Keratinocyte (primary cell): Measurements from ENCODE around the gene ZNF397. TPM values are rescaled to one million over a fixed set of nuclear protein-coding genes. Genes with fewer than 3 reads are reported as not detected.

Experiments
- DNase-seq: peaks from one replicate; pipeline ENCODE4 v3.0.0-alpha.2; 2011; ENCODE audit warnings: low read depth, missing footprints, low spot score
- FAIRE-seq: peaks from 2 replicates; lab custom pipeline; 2011; peaks lifted over from hg19 to GRCh38; lab: Jason Lieb, UNC
- H2AFZ ChIP-seq: 2 replicates; pipeline ENCODE4 v1.6.0; 2012; ENCODE audit warnings: low read length, control low read depth, inconsistent platforms; ENCODE audit not compliant: control insufficient read depth
- H3K27ac ChIP-seq: 2 replicates; pipeline ENCODE4 v1.5.1; 2011; ENCODE audit warnings: low read length; ENCODE audit not compliant: control insufficient read depth, insufficient read depth
- H3K27me3 ChIP-seq: 3 replicates; pipeline ENCODE4 v1.6.0; 2011; ENCODE audit warnings: low read length; ENCODE audit not compliant: control insufficient read depth, insufficient read depth; ENCODE audit errors: extremely low read depth
- H3K36me3 ChIP-seq, 2 experiments: 2 replicates in 1 of 2; 3 replicates in 1 of 2; pipeline ENCODE4 v1.5.1; 2011; ENCODE audit warnings: low read length in 2 of 2, mild to moderate bottlenecking in 1 of 2; ENCODE audit not compliant: control insufficient read depth in 2 of 2, insufficient read depth in 2 of 2; ENCODE audit errors: extremely low read depth in 1 of 2
- H3K4me1 ChIP-seq: 3 replicates; pipeline ENCODE4 v1.5.1; 2011; ENCODE audit warnings: low read length; ENCODE audit not compliant: control insufficient read depth, insufficient read depth; ENCODE audit errors: extremely low read depth
- H3K4me2 ChIP-seq: 3 replicates; pipeline ENCODE4 v1.6.0; 2011; ENCODE audit warnings: low read depth, low read length; ENCODE audit not compliant: control insufficient read depth, insufficient read depth; ENCODE audit errors: extremely low read depth
- H3K4me3 ChIP-seq, 3 experiments: fragments of 200-600 bp in 1 of 3; sonication (generic) in 1 of 3; 2 replicates in 2 of 3; 3 replicates in 1 of 3; pipeline ENCODE4 v1.5.1; 2011 to 2016; ENCODE audit warnings: low read length in 3 of 3, mild to moderate bottlenecking in 3 of 3, control low read depth in 2 of 3, inconsistent platforms in 1 of 3, low read depth in 1 of 3, mixed read lengths in 1 of 3, mixed run types in 1 of 3, moderate library complexity in 1 of 3; ENCODE audit not compliant: control insufficient read depth in 2 of 3, insufficient read depth in 2 of 3; ENCODE audit errors: extremely low read depth in 1 of 3
- H3K79me2 ChIP-seq: 2 replicates; pipeline ENCODE4 v1.6.0; 2012; ENCODE audit warnings: low read length; ENCODE audit not compliant: control insufficient read depth, insufficient read depth
- H3K9ac ChIP-seq: 3 replicates; pipeline ENCODE4 v1.6.0; 2011; ENCODE audit warnings: low read length; ENCODE audit not compliant: control insufficient read depth, insufficient read depth; ENCODE audit errors: extremely low read depth
- H3K9me1 ChIP-seq: 3 replicates; pipeline ENCODE4 v1.6.0; 2011; ENCODE audit warnings: low read length; ENCODE audit not compliant: control insufficient read depth, insufficient read depth; ENCODE audit errors: extremely low read depth
- H3K9me3 ChIP-seq: 2 replicates; pipeline ENCODE4 v1.5.1; 2012; ENCODE audit warnings: low read depth, low read length; ENCODE audit not compliant: control insufficient read depth
- H4K20me1 ChIP-seq: 3 replicates; pipeline ENCODE4 v1.6.0; 2011; ENCODE audit warnings: low read length; ENCODE audit not compliant: control insufficient read depth, insufficient read depth; ENCODE audit errors: extremely low read depth
- CTCF ChIP-seq, 3 experiments: IDR thresholded peaks in 1 of 3; conservative IDR thresholded peaks in 1 of 3; optimal IDR thresholded peaks in 1 of 3; 2 replicates in 2 of 3; 3 replicates in 1 of 3; pipeline versions ENCODE3 to v1.5.1; 2011; ENCODE audit warnings: low read length in 3 of 3, mild to moderate bottlenecking in 3 of 3, moderate library complexity in 2 of 3, control low read depth in 1 of 3, inconsistent platforms in 1 of 3; ENCODE audit not compliant: insufficient read depth in 2 of 3; ENCODE audit errors: extremely low read depth in 1 of 3
- EZH2 ChIP-seq: IDR thresholded peaks from one replicate; pipeline ENCODE4 v1.6.1; 2012; ENCODE audit warnings: inconsistent platforms, mild to moderate bottlenecking, low read length, moderate library complexity
- dilution Hi-C: fragments of 300-500 bp; cut with MboI; formaldehyde crosslinking; loops from one replicate; pipeline ENCODE4 v1.7.0; 2020; ENCODE audit warnings: low sequenced_read_pairs; ENCODE audit not compliant: extremely low pct_ligation_motif_present
- polyA minus RNA-seq, 3 experiments: library from RNA; depleted of rRNA, polyadenylated mRNA; stranded (reverse); fragments of >200 nt; gene quantifications; 1 replicate in 1 of 3; 2 replicates in 1 of 3; 3 replicates in 1 of 3; pipeline ENCODE4 v1.2.3, GENCODE V29; 2011
- polyA plus RNA-seq, 5 experiments: library from polyadenylated mRNA; depleted of rRNA in 3 of 5; stranded (reverse) in 3 of 5; stranded (forward) in 1 of 5; unstranded in 1 of 5; fragments of >200 nt; gene quantifications; 1 replicate in 1 of 5; 2 replicates in 3 of 5; 3 replicates in 1 of 5; pipeline versions ENCODE4 v1.2.1 to v1.2.3, GENCODE V29; 2011 to 2012; ENCODE audit warnings: missing spikeins in 2 of 5, low read depth in 1 of 5, low replicate concordance in 1 of 5

ZNF397 gene
- polyA plus RNA-seq (5.4 to 8.7 TPM (median 7.5 TPM) in 3 replicates), polyA minus RNA-seq (1.5 to 8.2 TPM (median 7.5 TPM) in 3 replicates)
- 16.9 TPM for polyA plus RNA-seq (2011; ENCODE audit: low read depth)
- 2.8 and 5.2 TPM in 2 replicates for polyA plus RNA-seq (2011; cell fraction: cytosol; rRNA removed)
- polyA plus RNA-seq (2011; cell fraction: nucleus; rRNA removed) = 15.3 and 19.9 TPM in 2 replicates
- 7.7 and 9.3 TPM in 2 replicates for polyA plus RNA-seq (2012; ENCODE audit: low replicate concordance)
- 5.6 TPM for polyA minus RNA-seq (2011; cell fraction: cytosol; rRNA and poly(A)+ RNA removed)
- 6.3 and 11.7 TPM in 2 replicates for polyA minus RNA-seq (2011; cell fraction: nucleus; rRNA and poly(A)+ RNA removed)

- Histone ChIP-seq H3K4me1 (peaks cover 4% of the 10 kb centered on the region), H3K9me3 (peaks cover 21% of the 10 kb centered on the region), H3K27ac (peak within 1 kb of the TSS; percentile 86), H3K9me1 (no peaks in the 10 kb centered on the region), H2AFZ (peak within 1 kb of the TSS; percentile 94), H3K79me2 (peaks cover 7% of the 10 kb centered on the region), H3K36me3 (peaks cover 24 to 35% of the 10 kb centered on the region in 2 experiments), H4K20me1 (no peaks in the 10 kb centered on the region), H3K4me3 (peak within 1 kb of the TSS; percentile 70 to 83 (median 71)), H3K9ac (peak within 1 kb of the TSS; percentile 83), H3K27me3 (no peaks in the 10 kb centered on the region), H3K4me2 (peak within 1 kb of the TSS; percentile 84)
- TF ChIP-seq EZH2 = no peak
- TF ChIP-seq CTCF (optimal IDR thresholded peaks at IDR 0.05 in 1 of 3, IDR thresholded peaks at IDR 0.05 in 1 of 3, conservative IDR thresholded peaks at IDR 0.05 in 1 of 3; ENCODE audit: extremely low read depth in 1 of 3, insufficient read depth in 2 of 3, low read length in 3 of 3) = no peak
- DNase-seq (peak; percentile 41), FAIRE-seq (no peak)
- dilution Hi-C loops = no loop called here
These were observed at the start of gene ZNF397 for GRCh38 chr18:35240664-35241447. Gene ZNF397, plus strand, starts transcription at chr18:35241034. Its CDS starts 1,437 bp downstream, at chr18:35242471.

DNA sequence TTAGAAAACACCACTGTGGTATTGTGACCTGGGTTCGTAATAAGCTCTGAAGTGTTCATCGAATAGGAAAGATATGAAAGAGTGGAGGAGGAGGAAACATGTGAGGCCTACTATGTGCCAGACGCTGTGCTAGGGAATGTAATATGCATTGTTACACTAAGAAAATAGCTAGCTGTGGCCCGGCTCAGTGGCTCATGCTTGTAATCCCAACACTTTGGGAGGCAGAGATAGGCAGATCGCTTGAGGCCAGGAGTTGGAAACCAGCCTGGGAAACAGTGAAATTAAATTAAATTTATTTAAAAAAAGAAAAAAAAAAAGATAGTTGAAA is 49.2 kb upstream of the ZNF397 start:
- H3K4me3 ChIP-seq = no peak overlapping the region
- dilution Hi-C loops = no loop called here
- no peak overlapping the region for H2AFZ ChIP-seq

More for the DNA sequence above, 49.2 kb upstream of the ZNF397 start:
- Histone ChIP-seq H3K27me3 (peaks cover 3% of the 10 kb centered on the region), H4K20me1 (no peaks in the 10 kb centered on the region), H3K9me1 (no peaks in the 10 kb centered on the region), H3K36me3 (no peaks in the 10 kb centered on the region), H3K27ac (no peak overlapping the region), H3K79me2 (no peaks in the 10 kb centered on the region), H3K9ac (no peak overlapping the region), H3K4me2 (no peak overlapping the region), H3K9me3 (no peaks in the 10 kb centered on the region), H3K4me1 (no peaks in the 10 kb centered on the region)
- TF ChIP-seq CTCF (optimal IDR thresholded peaks at IDR 0.05 in 1 of 3, IDR thresholded peaks at IDR 0.05 in 1 of 3, conservative IDR thresholded peaks at IDR 0.05 in 1 of 3; ENCODE audit: extremely low read depth in 1 of 3, insufficient read depth in 2 of 3, low read length in 3 of 3) (no peak), EZH2 (no peak)
- DNase-seq (no peak), FAIRE-seq (no peak)
